Fibroblast of skin of right biceps (primary cell): ENCODE data around the gene NMNAT2.

Source experiments
- DNase-seq: peaks from one replicate; pipeline ENCODE4 v3.0.0-alpha.2; 2013

NMNAT2 gene

GRCh38 chr1:183234660-183235476 lies 183.3 kb downstream of the NMNAT2 start:
- peak; percentile 94 for DNase-seq

DNA sequence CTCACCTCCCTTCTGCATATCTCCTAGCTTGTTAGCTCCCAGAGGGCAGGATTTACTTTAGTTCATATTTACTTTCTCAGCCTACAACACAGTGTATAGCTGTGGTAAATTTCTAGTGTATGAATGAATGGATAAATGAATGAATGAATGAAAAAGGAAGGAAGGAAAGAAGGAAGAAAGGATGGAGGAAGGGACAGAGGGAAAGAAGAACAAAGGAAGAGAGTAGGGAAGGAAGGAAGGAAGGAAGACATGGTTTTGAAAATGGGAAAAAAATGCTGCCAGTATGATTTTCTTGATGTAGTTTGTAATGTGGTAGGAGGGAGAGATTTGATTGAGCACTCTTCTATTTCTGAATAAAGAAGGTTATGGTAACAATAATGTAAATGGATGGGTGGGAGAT lies 185.1 kb downstream of the NMNAT2 start:
- DNase-seq: no peak

DNA sequence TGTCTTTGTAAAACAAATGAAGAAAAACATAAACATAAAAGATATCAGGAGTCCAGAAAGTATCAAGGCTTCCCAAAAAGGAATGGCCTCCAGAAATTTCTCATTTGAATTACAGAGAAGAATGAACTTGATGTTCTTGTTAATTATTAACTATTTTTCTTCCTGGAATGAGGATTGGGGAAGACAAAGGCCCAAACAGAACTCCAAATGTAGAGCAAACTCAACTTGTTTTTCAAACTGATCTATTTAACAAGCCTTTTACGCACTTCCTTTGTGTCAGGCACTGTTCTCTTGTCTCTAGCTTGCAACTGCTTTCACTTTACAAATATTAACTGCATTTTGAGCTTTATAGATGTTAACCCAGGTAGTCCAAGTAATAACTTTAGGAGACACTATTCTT lies 186.6 kb downstream of the NMNAT2 start:
- no peak for DNase-seq

DNA sequence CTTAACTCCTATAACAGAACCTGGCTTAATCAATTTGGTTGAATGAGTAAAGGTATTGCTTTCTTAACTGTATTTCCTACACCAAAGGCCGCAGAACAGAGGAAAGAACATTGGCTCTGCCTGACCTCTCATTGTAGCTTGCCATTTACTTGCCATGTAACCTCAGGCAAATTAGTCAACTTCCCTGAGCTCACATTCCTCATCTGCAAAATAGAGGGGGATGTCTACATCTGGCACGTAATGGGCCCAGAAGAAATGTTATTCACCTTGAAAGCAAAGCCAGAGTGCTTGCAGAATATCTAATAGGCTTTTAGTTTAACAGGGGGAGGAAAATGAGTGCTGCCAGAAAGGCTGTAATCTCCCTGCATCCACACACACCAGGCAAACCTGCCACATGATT lies 187.8 kb downstream of the NMNAT2 start:
- DNase-seq: peak; percentile 39

GRCh38 chr1:183228347-183229220 lies 189.6 kb downstream of the NMNAT2 start:
- DNase-seq: no peak

DNA sequence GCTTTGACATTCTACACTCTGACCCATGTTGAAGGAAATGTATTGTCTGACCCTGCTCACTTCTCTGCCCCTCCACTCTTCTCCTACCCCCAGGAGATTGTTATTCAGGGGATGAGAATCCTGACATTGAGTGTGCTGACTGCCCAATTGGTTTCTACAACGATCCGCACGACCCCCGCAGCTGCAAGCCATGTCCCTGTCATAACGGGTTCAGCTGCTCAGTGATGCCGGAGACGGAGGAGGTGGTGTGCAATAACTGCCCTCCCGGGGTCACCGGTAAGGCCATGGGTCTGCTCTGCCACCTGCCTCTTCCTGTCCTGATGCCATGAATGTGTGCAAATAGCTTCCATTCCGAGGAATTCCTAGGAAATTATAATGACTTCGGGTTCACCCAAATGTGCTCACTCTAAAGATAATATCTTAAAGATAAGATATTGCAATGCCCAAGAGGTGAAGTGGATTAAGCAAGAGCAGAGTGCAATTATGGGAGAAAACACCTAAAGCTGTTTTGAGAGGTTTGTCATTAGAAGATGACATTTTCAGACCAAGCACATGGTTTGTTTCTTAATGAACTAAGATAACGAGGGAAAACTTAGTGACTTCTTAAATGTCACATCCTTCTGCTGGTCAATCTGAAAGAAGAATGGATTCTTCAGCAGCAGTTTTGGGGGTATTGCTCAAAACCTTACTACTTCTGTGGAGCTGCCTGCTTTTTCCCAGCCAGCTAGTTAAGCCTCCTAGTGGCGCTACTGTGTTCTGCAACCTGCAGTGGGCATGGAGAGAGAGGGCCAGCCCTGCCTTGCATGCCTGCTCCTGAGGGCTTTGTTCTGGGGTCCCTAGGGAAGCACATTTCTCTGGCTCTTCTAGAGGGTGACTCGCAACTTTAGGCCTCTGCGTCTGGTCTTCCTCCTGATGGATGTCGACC lies 190.5 kb downstream of the NMNAT2 start:
- peak; percentile 52 for DNase-seq

- no peak for DNase-seq
These were observed 191.2 kb downstream of the NMNAT2 start for GRCh38 chr1:183226963-183227362.

DNA sequence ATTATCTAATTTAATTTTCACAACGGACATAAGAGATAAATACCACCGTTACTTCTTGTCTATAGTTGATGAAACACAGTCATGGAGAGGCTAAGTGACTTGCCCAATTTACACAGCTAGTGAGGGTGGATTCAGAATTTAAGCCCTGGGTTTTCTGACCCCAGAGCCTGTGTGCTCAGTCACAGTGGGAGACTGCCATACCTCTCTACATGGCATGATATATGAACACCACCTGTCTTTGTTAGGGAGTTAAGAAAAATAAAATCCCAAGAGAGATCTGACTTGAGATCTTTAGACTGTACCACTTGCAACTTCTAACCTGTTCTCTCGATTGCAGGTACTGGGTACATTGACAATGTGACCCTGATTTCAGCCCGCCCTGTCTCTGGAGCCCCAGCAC lies 191.8 kb downstream of the NMNAT2 start:
- DNase-seq: no peak

DNA sequence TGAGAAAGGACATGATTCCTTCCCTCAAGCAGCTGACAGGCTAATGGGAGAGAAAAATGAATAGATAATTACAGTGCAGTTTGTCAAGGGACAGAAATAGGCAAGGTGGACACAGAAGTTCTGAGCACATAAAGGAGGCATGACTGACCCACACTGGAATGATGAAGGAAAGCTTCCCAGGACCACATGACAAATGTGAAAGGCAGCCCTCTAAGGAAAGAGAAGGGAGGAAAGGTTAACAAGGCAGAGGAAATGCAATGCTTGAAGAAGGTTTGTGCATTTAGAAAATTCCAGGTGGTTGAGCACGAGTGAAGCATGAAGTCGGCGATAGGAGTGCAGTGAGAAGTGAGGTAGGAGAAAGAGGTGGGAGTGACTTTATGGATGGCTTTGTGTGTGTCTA lies 194.7 kb downstream of the NMNAT2 start:
- peak; percentile 19 for DNase-seq

- no peak for DNase-seq
These were observed 195.3 kb downstream of the NMNAT2 start for GRCh38 chr1:183222909-183223308.

DNA sequence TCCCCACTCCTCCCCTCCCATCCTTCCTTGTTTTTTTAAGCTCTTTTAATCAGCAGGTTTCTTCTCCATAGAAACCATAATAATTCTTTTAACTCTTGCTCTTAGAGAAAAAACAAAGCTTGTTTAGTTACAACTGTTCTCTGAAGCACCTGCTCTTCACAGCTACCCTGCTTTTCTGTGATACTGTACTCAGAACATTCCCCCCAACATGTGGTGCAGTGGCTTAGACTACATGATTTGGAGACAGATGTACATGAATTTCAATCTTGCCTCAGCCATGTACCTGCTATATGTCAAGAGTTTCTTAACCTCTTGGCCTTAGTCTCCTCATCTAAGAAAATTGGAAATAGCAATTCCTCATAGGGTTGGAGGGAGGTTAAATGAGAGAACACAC lies 198.6 kb downstream of the NMNAT2 start:
- DNase-seq: no peak

GRCh38 chr1:183218971-183219615 lies 199.1 kb downstream of the NMNAT2 start:
- no peak for DNase-seq

- no peak for DNase-seq
These were observed 200.1 kb downstream of the NMNAT2 start for GRCh38 chr1:183218027-183218618.

DNA sequence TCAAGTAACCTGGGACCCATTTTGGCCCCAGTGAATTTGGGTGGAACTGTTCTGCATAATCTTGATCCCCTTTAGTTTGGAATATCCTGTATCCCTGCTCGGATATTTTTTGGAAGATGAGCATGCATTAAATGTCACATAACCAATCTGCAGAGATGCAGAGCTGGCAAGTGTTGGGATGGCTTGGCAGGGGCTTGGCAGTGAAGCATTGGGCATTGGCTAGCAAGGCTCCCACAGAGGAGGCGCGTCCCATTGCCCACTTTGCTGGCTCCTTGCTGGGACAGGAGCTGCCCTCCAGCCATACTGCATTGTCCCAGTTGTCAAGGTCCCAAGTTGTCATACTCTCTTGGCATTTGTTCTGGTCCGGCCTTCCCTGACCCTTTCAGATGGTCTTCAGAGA lies 202.2 kb downstream of the NMNAT2 start:
- no peak for DNase-seq

GRCh38 chr1:183215076-183215720 lies 203.0 kb downstream of the NMNAT2 start:
- no peak for DNase-seq

DNA sequence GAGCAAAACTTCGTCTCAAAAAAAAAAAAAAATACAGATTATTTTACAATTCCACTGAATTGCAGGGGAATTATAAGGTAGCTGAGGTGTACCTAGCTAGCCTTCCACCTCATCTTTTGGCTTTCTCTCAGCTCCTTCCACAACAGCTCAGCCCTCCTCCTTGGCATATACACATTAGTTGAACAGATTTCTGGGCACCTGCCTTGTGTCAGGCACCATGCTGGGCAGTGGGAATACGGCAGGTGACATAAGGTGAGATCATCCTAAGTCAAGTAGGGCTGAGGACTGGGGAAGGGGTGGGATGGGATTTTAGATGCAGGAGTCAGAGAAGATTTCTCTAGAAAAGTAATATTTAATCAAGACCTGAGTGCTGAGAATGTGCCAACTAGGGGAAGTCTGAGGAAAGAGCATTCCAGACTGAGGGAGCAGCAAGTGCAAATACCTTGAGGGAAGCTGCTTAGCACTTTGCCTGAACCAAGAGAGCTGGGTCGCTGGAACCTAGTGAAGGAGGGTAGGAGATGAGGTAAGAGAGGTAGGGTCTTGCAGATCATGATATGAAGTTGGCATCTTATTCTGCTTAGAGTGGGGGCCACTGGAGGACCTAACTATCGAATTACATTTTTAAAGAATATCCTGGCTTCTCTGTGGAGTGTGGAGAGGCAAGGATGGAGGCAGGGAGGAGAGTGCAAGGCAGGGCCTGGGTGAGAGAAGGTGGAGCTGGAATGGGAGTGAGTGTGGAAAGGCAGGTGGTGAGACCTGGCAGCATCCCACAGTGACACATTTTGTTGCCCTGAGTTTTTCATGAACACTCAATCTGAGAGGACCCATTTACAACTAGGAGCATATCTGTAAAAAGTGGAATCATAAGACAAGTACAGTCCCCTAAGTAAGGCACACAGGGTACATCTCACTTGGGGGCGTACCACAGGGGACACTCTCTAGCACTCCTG lies 203.9 kb downstream of the NMNAT2 start:
- DNase-seq: no peak

- no peak for DNase-seq
These were observed 205.3 kb downstream of the NMNAT2 start for GRCh38 chr1:183212870-183213269.

GRCh38 chr1:183210681-183211080 lies 207.5 kb downstream of the NMNAT2 start:
- DNase-seq: no peak

DNA sequence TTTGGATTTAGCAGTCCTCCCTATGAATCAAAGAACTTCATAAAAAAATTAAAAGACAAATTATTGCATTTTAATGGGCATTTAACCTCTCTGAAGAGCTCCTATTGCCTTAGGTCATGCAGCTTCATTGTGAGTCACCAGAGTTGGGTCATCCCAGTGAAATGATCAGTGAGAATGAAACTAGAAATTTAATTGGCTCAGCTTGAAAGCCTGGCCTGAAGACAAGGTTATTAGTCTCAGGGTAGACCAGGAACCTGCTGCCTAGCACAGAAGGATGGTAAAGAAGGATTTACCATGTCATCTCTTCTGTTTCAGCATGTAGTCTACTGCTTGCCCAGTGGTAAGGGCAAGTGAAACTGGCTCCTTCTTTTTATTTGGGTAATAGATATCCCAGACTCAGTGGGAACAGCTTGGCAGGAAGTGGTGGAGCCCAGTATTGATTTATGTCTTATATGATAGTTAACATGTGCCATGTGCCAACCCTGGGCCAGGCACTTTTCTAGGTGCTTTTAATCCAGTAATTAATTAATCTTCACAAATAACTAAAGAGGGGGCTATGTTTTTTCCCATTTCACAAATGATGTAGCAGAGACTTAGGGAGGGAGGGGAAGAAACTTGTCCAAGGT lies 208.5 kb downstream of the NMNAT2 start:
- peak; percentile 81 for DNase-seq
